HepG2 (cell line): ENCODE measurements around the gene GMPPA. TPM values are rescaled to one million over a fixed set of nuclear protein-coding genes. Genes with fewer than 3 reads are reported as not detected.

Source experiments
- ATAC-seq: fragments of 200-7000 bp; cut with Tn5 transposase; 3 replicates; pipeline ENCODE4 v1.9.1; 2020; ENCODE audit warnings: mild to moderate bottlenecking, moderate library complexity
- BruUV-seq: library from RNA; stranded (reverse); fragments of 400-500 nt; replicated peaks from 2 replicates; lab custom pipeline; 2021; lab: Mats Ljungman, UMichigan
- CTCF ChIA-PET: fragments of 300-600 bp; formaldehyde crosslinking; extraction: SDS; loops from one replicate; lab custom pipeline; 2021; ENCODE audit warnings: low total read pairs, inconsistent platforms, low intra/inter-chr PET ratio; lab: Yijun Ruan, JAX
- POLR2A ChIA-PET: fragments of 350-600 bp; sonication (Branson Sonifier 250); formaldehyde crosslinking; loops from one replicate; lab custom pipeline; 2020; ENCODE audit warnings: antibody characterized with exemption, inconsistent platforms; lab: Yijun Ruan, JAX
- DNase-seq: peaks from one replicate; pipeline ENCODE4 v3.0.0-alpha.2; 2015; ENCODE audit warnings: low spot score
- FAIRE-seq: peaks from 3 replicates; lab custom pipeline; 2011; peaks lifted over from hg19 to GRCh38; lab: Jason Lieb, UNC
- H2AFZ ChIP-seq: one replicate; pipeline ENCODE4 v1.6.1; 2011; ENCODE audit warnings: low read length, inconsistent platforms
- H3K27ac ChIP-seq: fragments of 300-600 bp; 3 replicates; pipeline ENCODE4 v1.8.0; 2011; ENCODE audit warnings: mixed run types, mild to moderate bottlenecking, mixed read lengths, low read length, inconsistent platforms; ENCODE audit not compliant: insufficient read depth; ENCODE audit errors: extremely low read length
- H3K27me3 ChIP-seq, 2 experiments: fragments of 200-600 bp in 1 of 2; 2 replicates in 1 of 2; 3 replicates in 1 of 2; pipeline versions ENCODE4 v1.6.0 to v1.8.0; 2011; ENCODE audit warnings: low read length in 2 of 2, mild to moderate bottlenecking in 2 of 2, moderate library complexity in 2 of 2, inconsistent platforms in 1 of 2; ENCODE audit not compliant: insufficient read depth in 2 of 2, control insufficient read depth in 1 of 2
- H3K36me3 ChIP-seq, 2 experiments: fragments of 200-600 bp in 1 of 2; replicated peaks in 1 of 2; 2 replicates in 1 of 2; 3 replicates in 1 of 2; pipeline versions ENCODE4 v1.5.1 to v1.8.0; 2011; ENCODE audit warnings: low read length in 2 of 2, inconsistent platforms in 1 of 2; ENCODE audit not compliant: insufficient read depth in 2 of 2, control insufficient read depth in 1 of 2
- H3K4me1 ChIP-seq: 2 replicates; pipeline ENCODE4 v1.5.1; 2012; ENCODE audit warnings: low read length, inconsistent platforms; ENCODE audit not compliant: insufficient read depth
- H3K4me2 ChIP-seq: 2 replicates; pipeline ENCODE4 v1.6.0; 2011; ENCODE audit warnings: low read depth, low read length, inconsistent platforms
- H3K4me3 ChIP-seq, 3 experiments: fragments of 200-600 bp in 1 of 3; sonication (generic), shearing (Covaris generic) in 1 of 3; replicated peaks in 1 of 3; 2 replicates each; pipeline ENCODE4 v1.5.1; 2011 to 2016; ENCODE audit warnings: low read length in 3 of 3, inconsistent platforms in 2 of 3, low read depth in 2 of 3, mild to moderate bottlenecking in 2 of 3, control low read depth in 1 of 3, mixed read lengths in 1 of 3; ENCODE audit not compliant: insufficient read depth in 1 of 3
- H3K79me2 ChIP-seq: one replicate; pipeline ENCODE4 v1.6.1; 2011; ENCODE audit warnings: low read length, inconsistent platforms; ENCODE audit not compliant: insufficient read depth
- H3K9ac ChIP-seq: 2 replicates; pipeline ENCODE4 v1.6.0; 2011; ENCODE audit warnings: mild to moderate bottlenecking, low read depth, low read length, inconsistent platforms; ENCODE audit not compliant: insufficient read depth
- H3K9me3 ChIP-seq: 2 replicates; pipeline ENCODE4 v1.5.1; 2012; ENCODE audit warnings: mild to moderate bottlenecking, low read length
- H4K20me1 ChIP-seq: 2 replicates; pipeline ENCODE4 v1.6.0; 2011; ENCODE audit warnings: inconsistent platforms, mild to moderate bottlenecking, low read length, moderate library complexity; ENCODE audit not compliant: insufficient read depth
- ARNT ChIP-seq: fragments of 450-650 bp; IDR thresholded peaks from 2 replicates; pipeline ENCODE4 v1.6.1; 2017
- CBX2 ChIP-seq, 2 experiments: fragments of 200-600 bp in 1 of 2; sonication (generic); formaldehyde crosslinking in 1 of 2; IDR thresholded peaks; 2 replicates each; pipeline versions ENCODE4 v1.7.0 to v1.8.1; 2018 to 2022; ENCODE audit warnings: low read depth in 2 of 2, low read length in 1 of 2, mild to moderate bottlenecking in 1 of 2, missing genetic modification reagents in 1 of 2
- CEBPB ChIP-seq: IDR thresholded peaks from 2 replicates; pipeline ENCODE4 v1.6.1; 2011; ENCODE audit warnings: low read depth, low read length, improper control_type of control experiment, borderline replicate concordance
- PAX8 ChIP-seq: sonication (generic); formaldehyde crosslinking; IDR thresholded peaks from 2 replicates; pipeline ENCODE4 v1.8.0; 2022; ENCODE audit warnings: mild to moderate bottlenecking, missing genetic modification reagents, borderline replicate concordance
- SP1 ChIP-seq, 2 experiments: fragments of 450-650 bp in 1 of 2; sonication (generic) in 1 of 2; formaldehyde crosslinking in 1 of 2; IDR thresholded peaks; 2 replicates each; pipeline versions ENCODE4 v1.4.0 to v1.6.1; 2016 to 2020; ENCODE audit warnings: missing genetic modification reagents in 1 of 2
- TRIM22 ChIP-seq: fragments of 450-650 bp; IDR thresholded peaks from 2 replicates; pipeline ENCODE4 v1.6.1; 2017
- TSC22D2 ChIP-seq: sonication (generic); formaldehyde crosslinking; IDR thresholded peaks from 2 replicates; pipeline ENCODE4 v1.5.1; 2020; ENCODE audit warnings: missing genetic modification reagents, mild to moderate bottlenecking, borderline replicate concordance
- ZNF331 ChIP-seq: sonication (generic); formaldehyde crosslinking; IDR thresholded peaks from 2 replicates; pipeline ENCODE4 v1.4.0; 2020; ENCODE audit warnings: missing genetic modification reagents
- ZNF550 ChIP-seq: sonication (generic); formaldehyde crosslinking; IDR thresholded peaks from 2 replicates; pipeline ENCODE4 v1.4.0; 2020; ENCODE audit warnings: mild to moderate bottlenecking, missing genetic modification reagents, borderline replicate concordance
- ZNF615 ChIP-seq: sonication (generic); formaldehyde crosslinking; IDR thresholded peaks from 2 replicates; pipeline ENCODE4 v1.5.0; 2020; ENCODE audit warnings: mild to moderate bottlenecking, missing genetic modification reagents, borderline replicate concordance
- ZNF768 ChIP-seq: sonication (generic); formaldehyde crosslinking; IDR thresholded peaks from 2 replicates; pipeline ENCODE4 v1.4.0; 2020; ENCODE audit warnings: missing genetic modification reagents
- ZSCAN30 ChIP-seq: sonication (generic); formaldehyde crosslinking; IDR thresholded peaks from 2 replicates; pipeline ENCODE4 v1.5.0; 2020; ENCODE audit warnings: mild to moderate bottlenecking, missing genetic modification reagents
- WGBS: methylation state at CpG from one replicate; pipeline ENCODE4 v1.1.6; 2017; ENCODE audit warnings: low lambda C conversion rate; 5-methylcytosine and 5-hydroxymethylcytosine counted together
- in situ Hi-C: cut with HindIII; loops from 2 replicates; pipeline ENCODE4 v1.10.0; 2017; ENCODE audit warnings: low pct_unique_long_range_greater_than_20kb; ENCODE audit not compliant: extremely low pct_ligation_motif_present
- intact Hi-C: fragments of 100-400 bp; cut with micrococcal nuclease; formaldehyde crosslinking; loops from one replicate; pipeline ENCODE4 v1.10.0; 2022; ENCODE audit not compliant: unreplicated experiment
- polyA plus RNA-seq, 8 experiments: library from polyadenylated mRNA; depleted of rRNA in 3 of 8; stranded (reverse) in 7 of 8; unstranded in 1 of 8; fragments of >200 nt; fragmentation: Illumina TruSeq in 4 of 8; extraction: Trizol in 4 of 8; gene quantifications; 2 replicates each; pipeline versions ENCODE4 v1.2.1 to v1.2.3, GENCODE V29; 2011 to 2016; ENCODE audit warnings: low read depth in 4 of 8, missing spikeins in 1 of 8, mixed read lengths in 1 of 8; ENCODE audit not compliant: insufficient read depth in 1 of 8
- total RNA-seq, 5 experiments: library from RNA; depleted of rRNA; stranded (reverse); fragments of >200 nt; fragmentation: Illumina TruSeq; extraction: Trizol; gene quantifications; 2 replicates each; pipeline ENCODE4 v1.2.3, GENCODE V29; 2016; ENCODE audit warnings: low read depth in 1 of 5
- TF ChIP-seq, protein P1 (sequence below): sonication (generic); formaldehyde crosslinking; IDR thresholded peaks from 2 replicates; pipeline ENCODE4 v1.9.0; 2022; ENCODE audit warnings: missing genetic modification reagents, mild to moderate bottlenecking, borderline replicate concordance
- TF ChIP-seq, protein P2 (sequence below): sonication (generic); formaldehyde crosslinking; IDR thresholded peaks from 2 replicates; pipeline ENCODE4 v1.4.0; 2020; ENCODE audit warnings: mild to moderate bottlenecking, missing genetic modification reagents

Gene GMPPA
- total and polyA plus RNA-seq, 2 of the 13 experiments (the other 11 are each of a cell fraction or from before 2014, with no cell fraction given): 81.1 to 106 TPM

DNA sequence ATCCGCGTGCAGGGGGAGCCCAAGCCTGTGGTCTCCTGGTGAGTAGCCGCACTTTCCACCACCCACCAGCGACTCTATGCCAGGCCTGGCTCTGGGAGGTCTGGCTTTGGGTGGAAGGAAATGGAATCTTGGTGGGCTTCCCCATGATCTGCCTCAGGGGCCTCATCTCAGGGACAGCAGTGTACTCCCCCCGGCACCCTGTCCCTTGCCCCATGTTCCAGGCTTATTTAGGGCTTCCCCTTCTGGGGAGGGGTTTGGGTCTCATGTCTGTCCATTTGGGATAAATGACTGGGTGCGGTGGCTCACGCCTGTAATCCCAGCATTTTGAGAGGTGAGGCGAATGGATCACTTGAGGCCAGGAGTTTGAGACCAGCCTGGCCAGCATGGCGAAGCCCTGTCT is 36.3 kb upstream of the GMPPA start:
- intact Hi-C loops: no loop called here
- TF ChIP-seq ZSCAN30 (CRISPR knock-in tag) (no peak), TSC22D2 (CRISPR knock-in tag) (no peak)
- H3K4me2 ChIP-seq: no peak overlapping the region
- H4K20me1 ChIP-seq: no peaks in the 10 kb centered on the region; the same call in 1 of the 2 replicates
- WGBS: 36% methylated on average over 8 of the region's 9 CpGs
- H3K4me1 ChIP-seq: peaks cover 10% of the 10 kb centered on the region; the same call in 1 of the 2 replicates
- no peak overlapping the region for H2AFZ ChIP-seq
- H3K9ac ChIP-seq: no peak overlapping the region
- no peak overlapping the region for H3K27ac ChIP-seq
- no peaks in the 10 kb centered on the region for H3K9me3 ChIP-seq
- H3K36me3 ChIP-seq: no peaks in the 10 kb centered on the region
- H3K27me3 ChIP-seq: peaks cover 6 to 81% of the 10 kb centered on the region in 2 experiments
- DNase-seq (no peak), FAIRE-seq (no peak), ATAC-seq (no peak)
- H3K4me3 ChIP-seq: no peak overlapping the region
- ChIA-PET POLR2A (no interaction called here), CTCF (no interaction called here)
- no TSS peak for BruUV-seq
- in situ Hi-C loops: no loop called here
- H3K79me2 ChIP-seq: no peaks in the 10 kb centered on the region

DNA sequence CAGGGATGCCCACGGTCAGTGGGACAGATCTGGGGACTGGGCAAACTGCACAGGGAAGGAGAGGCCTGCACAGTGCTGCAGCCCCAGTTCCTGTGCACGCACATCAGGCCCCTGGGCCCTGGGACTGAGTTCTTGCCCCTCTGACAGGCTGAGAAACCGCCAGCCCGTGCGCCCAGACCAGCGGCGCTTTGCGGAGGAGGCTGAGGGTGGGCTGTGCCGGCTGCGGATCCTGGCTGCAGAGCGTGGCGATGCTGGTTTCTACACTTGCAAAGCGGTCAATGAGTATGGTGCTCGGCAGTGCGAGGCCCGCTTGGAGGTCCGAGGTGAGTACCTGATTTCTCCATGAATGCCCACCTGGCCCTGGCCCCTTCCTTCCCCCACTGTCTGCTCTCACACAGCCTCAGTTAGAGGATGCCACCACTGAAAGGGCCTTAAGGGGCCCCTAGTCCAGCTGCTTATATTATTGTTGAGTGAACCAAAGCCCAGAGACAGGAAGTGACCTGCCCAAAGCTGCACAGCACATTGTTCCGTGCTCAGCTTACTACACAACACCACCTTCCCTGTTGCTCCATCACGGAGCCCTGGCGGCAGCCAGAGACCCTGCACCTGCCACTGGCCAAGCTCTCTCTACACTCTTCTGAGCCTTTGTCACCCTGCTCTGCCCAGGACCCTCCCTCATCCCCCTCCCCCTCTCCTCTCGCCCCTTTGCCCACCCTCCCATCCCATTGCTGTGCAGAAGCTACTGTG is 34.2 kb upstream of the GMPPA start:
- Histone ChIP-seq H3K36me3 (no peaks in the 10 kb centered on the region), H3K27ac (no peak overlapping the region), H4K20me1 (no peaks in the 10 kb centered on the region), H3K4me1 (peaks cover 10% of the 10 kb centered on the region; the same call in 1 of the 2 replicates), H3K79me2 (no peaks in the 10 kb centered on the region), H3K4me2 (no peak overlapping the region), H3K4me3 (no peak overlapping the region), H3K27me3 (peaks cover 13 to 82% of the 10 kb centered on the region in 2 experiments), H3K9me3 (no peaks in the 10 kb centered on the region), H3K9ac (no peak overlapping the region), H2AFZ (no peak overlapping the region)
- in situ Hi-C loops: no loop called here
- no TSS peak for BruUV-seq
- FAIRE-seq (no peak), ATAC-seq (peak; percentile 82), DNase-seq (no peak)
- CTCF ChIA-PET: no interaction called here
- 46% methylated on average over 16 of the region's 21 CpGs for WGBS
- intact Hi-C loops: no loop called here
- POLR2A ChIA-PET: interaction anchor here (0.6 to 1.0 kb wide), 2 partner anchors 11 to 77 kb away, joined by 3 read pairs; partner anchors contain the start of gene DNPEP
- TF ChIP-seq, protein P1, sequence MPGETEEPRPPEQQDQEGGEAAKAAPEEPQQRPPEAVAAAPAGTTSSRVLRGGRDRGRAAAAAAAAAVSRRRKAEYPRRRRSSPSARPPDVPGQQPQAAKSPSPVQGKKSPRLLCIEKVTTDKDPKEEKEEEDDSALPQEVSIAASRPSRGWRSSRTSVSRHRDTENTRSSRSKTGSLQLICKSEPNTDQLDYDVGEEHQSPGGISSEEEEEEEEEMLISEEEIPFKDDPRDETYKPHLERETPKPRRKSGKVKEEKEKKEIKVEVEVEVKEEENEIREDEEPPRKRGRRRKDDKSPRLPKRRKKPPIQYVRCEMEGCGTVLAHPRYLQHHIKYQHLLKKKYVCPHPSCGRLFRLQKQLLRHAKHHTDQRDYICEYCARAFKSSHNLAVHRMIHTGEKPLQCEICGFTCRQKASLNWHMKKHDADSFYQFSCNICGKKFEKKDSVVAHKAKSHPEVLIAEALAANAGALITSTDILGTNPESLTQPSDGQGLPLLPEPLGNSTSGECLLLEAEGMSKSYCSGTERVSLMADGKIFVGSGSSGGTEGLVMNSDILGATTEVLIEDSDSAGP (CRISPR knock-in tag): peak; percentile 25; the same call in 1 of the 2 replicates
- no peak for TF ChIP-seq ZNF331 (CRISPR knock-in tag)
- TF ChIP-seq ZNF768 (CRISPR knock-in tag): peak; percentile 96
- TF ChIP-seq, protein P2, sequence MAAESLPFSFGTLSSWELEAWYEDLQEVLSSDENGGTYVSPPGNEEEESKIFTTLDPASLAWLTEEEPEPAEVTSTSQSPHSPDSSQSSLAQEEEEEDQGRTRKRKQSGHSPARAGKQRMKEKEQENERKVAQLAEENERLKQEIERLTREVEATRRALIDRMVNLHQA: no peak
- TF ChIP-seq SP1 (IDR thresholded peaks at IDR 0.05): no peak
- TF ChIP-seq SP1 (CRISPR knock-in tag; IDR thresholded peaks at IDR 0.05): no peak
- TF ChIP-seq ZNF615 (CRISPR knock-in tag): no peak
- peak; percentile 30; the same call in 1 of the 2 replicates for TF ChIP-seq CEBPB
- no peak for TF ChIP-seq CBX2 (IDR thresholded peaks at IDR 0.05; ENCODE audit: low read depth, low read length)
- no peak for TF ChIP-seq CBX2 (CRISPR knock-in tag; IDR thresholded peaks at IDR 0.05; ENCODE audit: low read depth)
- no peak for TF ChIP-seq ARNT
- TF ChIP-seq ZNF550: no peak
- TF ChIP-seq TRIM22: no peak
- no peak for TF ChIP-seq PAX8 (CRISPR knock-in tag)
